AG04450 (cell line): ENCODE data around the gene C1QTNF8. TPM values are rescaled to one million over a fixed set of nuclear protein-coding genes. Genes with fewer than 3 reads are reported as not detected.
A peak's percentile ranks its signal among the peaks of the same experiment; 100 is the strongest.

Experiments used
- CTCF ChIA-PET: fragments of 300-600, 350-600 bp; formaldehyde crosslinking; extraction: SDS; loops from one replicate; lab custom pipeline; 2022; ENCODE audit warnings: antibody characterized with exemption, inconsistent platforms; lab: Charles Lee
- POLR2A ChIA-PET: fragments of 350-600 bp; formaldehyde crosslinking; extraction: SDS; loops from one replicate; lab custom pipeline; 2021; ENCODE audit warnings: antibody characterized with exemption, inconsistent platforms; lab: Yijun Ruan, JAX
- DNase-seq: peaks from one replicate; pipeline ENCODE4 v3.0.0-alpha.2; 2011; ENCODE audit warnings: low read depth, low spot score
- H3K27ac ChIP-seq: one replicate; pipeline ENCODE4 v1.5.1; 2012; ENCODE audit warnings: low read depth, low read length, control low read depth
- H3K27me3 ChIP-seq: one replicate; pipeline ENCODE4 v1.6.0; 2012; ENCODE audit warnings: low read length; ENCODE audit not compliant: control insufficient read depth, insufficient read depth
- H3K4me3 ChIP-seq: 2 replicates; pipeline ENCODE4 v1.5.1; 2011; ENCODE audit warnings: mild to moderate bottlenecking, low read depth, low read length, control low read depth
- H3K9me3 ChIP-seq: 2 replicates; pipeline ENCODE4 v1.5.1; 2012; ENCODE audit warnings: low read length; ENCODE audit not compliant: control insufficient read depth, insufficient read depth
- CTCF ChIP-seq: IDR thresholded peaks from 2 replicates; pipeline ENCODE4 v1.5.1; 2011; ENCODE audit warnings: low read depth, low read length, control low read depth, inconsistent platforms
- polyA plus RNA-seq: library from polyadenylated mRNA; depleted of rRNA; stranded (reverse); fragments of >200 nt; gene quantifications from 2 replicates; pipeline ENCODE4 v1.2.3, GENCODE V29; 2011

C1QTNF8 gene
- polyA plus RNA-seq, 1 experiment, result not detected

- DNase-seq, result no peak
- CTCF ChIA-PET, result no interaction called here
- Histone ChIP-seq H3K4me3 (no peak overlapping the region), H3K27me3 (peaks cover 4% of the 10 kb centered on the region), H3K27ac (no peak overlapping the region), H3K9me3 (peaks cover 8% of the 10 kb centered on the region; the same call in 1 of the 2 replicates)
- POLR2A ChIA-PET, result no interaction called here
- TF ChIP-seq CTCF, result no peak
Observed at GRCh38 chr16:1126586-1126985, 30.5 kb upstream of the C1QTNF8 start.

GRCh38 chr16:1126044-1126443 is 30.0 kb upstream of the C1QTNF8 start:
- ChIA-PET POLR2A (no interaction called here), CTCF (no interaction called here)
- no peak overlapping the region for H3K4me3 ChIP-seq

GRCh38 chr16:1125471-1125870 is 29.4 kb upstream of the C1QTNF8 start:
- peak; percentile 20 for DNase-seq
- H3K9me3 ChIP-seq, result peaks cover 8% of the 10 kb centered on the region; the same call in 1 of the 2 replicates
- no peak overlapping the region for H3K4me3 ChIP-seq
- ChIA-PET CTCF (no interaction called here), POLR2A (no interaction called here)
- peaks cover 11% of the 10 kb centered on the region for H3K27me3 ChIP-seq
- H3K27ac ChIP-seq, result no peak overlapping the region
- TF ChIP-seq CTCF, result no peak

More at GRCh38 chr16:1126044-1126443, 30.0 kb upstream of the C1QTNF8 start:
- TF ChIP-seq CTCF, result no peak
- H3K27ac ChIP-seq, result no peak overlapping the region
- peaks cover 8% of the 10 kb centered on the region; the same call in 1 of the 2 replicates for H3K9me3 ChIP-seq
- DNase-seq, result no peak
- H3K27me3 ChIP-seq, result peaks cover 9% of the 10 kb centered on the region

GRCh38 chr16:1124795-1125194 is 28.8 kb upstream of the C1QTNF8 start:
- peaks cover 14% of the 10 kb centered on the region for H3K27me3 ChIP-seq
- H3K4me3 ChIP-seq, result no peak overlapping the region
- DNase-seq, result no peak
- peaks cover 2% of the 10 kb centered on the region; the same call in 1 of the 2 replicates for H3K9me3 ChIP-seq
- no peak overlapping the region for H3K27ac ChIP-seq
- ChIA-PET CTCF (no interaction called here), POLR2A (no interaction called here)
- TF ChIP-seq CTCF, result no peak

GRCh38 chr16:1124291-1124690 is 28.2 kb upstream of the C1QTNF8 start:
- H3K9me3 ChIP-seq, result no peaks in the 10 kb centered on the region; the same call in 1 of the 2 replicates
- no peak for DNase-seq
- ChIA-PET CTCF (no interaction called here), POLR2A (no interaction called here)
- peaks cover 14% of the 10 kb centered on the region for H3K27me3 ChIP-seq
- H3K4me3 ChIP-seq, result no peak overlapping the region
- H3K27ac ChIP-seq, result no peak overlapping the region
- TF ChIP-seq CTCF, result no peak
